AG04450 (cell line): ENCODE data around the gene GNG11. TPM values are rescaled to one million over a fixed set of nuclear protein-coding genes. Genes with fewer than 3 reads are reported as not detected.
A peak's percentile ranks its signal among the peaks of the same experiment; 100 is the strongest.

ENCODE experiments used
- CTCF ChIA-PET: fragments of 300-600, 350-600 bp; formaldehyde crosslinking; extraction: SDS; loops from one replicate; lab custom pipeline; 2022; ENCODE audit warnings: antibody characterized with exemption, inconsistent platforms; lab: Charles Lee
- POLR2A ChIA-PET: fragments of 350-600 bp; formaldehyde crosslinking; extraction: SDS; loops from one replicate; lab custom pipeline; 2021; ENCODE audit warnings: antibody characterized with exemption, inconsistent platforms; lab: Yijun Ruan, JAX
- DNase-seq: peaks from one replicate; pipeline ENCODE4 v3.0.0-alpha.2; 2011; ENCODE audit warnings: low read depth, low spot score
- H3K27ac ChIP-seq: one replicate; pipeline ENCODE4 v1.5.1; 2012; ENCODE audit warnings: low read depth, low read length, control low read depth
- H3K27me3 ChIP-seq: one replicate; pipeline ENCODE4 v1.6.0; 2012; ENCODE audit warnings: low read length; ENCODE audit not compliant: control insufficient read depth, insufficient read depth
- H3K4me3 ChIP-seq: 2 replicates; pipeline ENCODE4 v1.5.1; 2011; ENCODE audit warnings: mild to moderate bottlenecking, low read depth, low read length, control low read depth
- H3K9me3 ChIP-seq: 2 replicates; pipeline ENCODE4 v1.5.1; 2012; ENCODE audit warnings: low read length; ENCODE audit not compliant: control insufficient read depth, insufficient read depth
- polyA plus RNA-seq: library from polyadenylated mRNA; depleted of rRNA; stranded (reverse); fragments of >200 nt; gene quantifications from 2 replicates; pipeline ENCODE4 v1.2.3, GENCODE V29; 2011
- TF ChIP-seq, protein P1 (sequence below): IDR thresholded peaks from 2 replicates; pipeline ENCODE4 v1.5.1; 2011; ENCODE audit warnings: low read depth, low read length, control low read depth, inconsistent platforms

GNG11 gene
- polyA plus RNA-seq, 1 experiment = 19.7 TPM

GRCh38 chr7:93890464-93891068, 31.0 kb upstream of the GNG11 start, which contains the start of gene TFPI2:
Gene TFPI2 (minus strand): TSS chr7:93890753. CDS start chr7:93890678, 75 bp downstream.
- no peak for DNase-seq
- Histone ChIP-seq H3K27ac (no peak within 1 kb of the TSS), H3K27me3 (no peaks in the 10 kb centered on the region), H3K9me3 (no peaks in the 10 kb centered on the region; the same call in 1 of the 2 replicates), H3K4me3 (peak within 1 kb of the TSS; percentile 71)
- ChIA-PET POLR2A (no interaction called here), CTCF (interaction anchor here (0.7 to 1.8 kb wide), 3 partner anchors 12 to 30 kb away, joined by 3 to 7 read pairs (median 3); no protein-coding TSS in a partner anchor)
- TF ChIP-seq, protein P1, sequence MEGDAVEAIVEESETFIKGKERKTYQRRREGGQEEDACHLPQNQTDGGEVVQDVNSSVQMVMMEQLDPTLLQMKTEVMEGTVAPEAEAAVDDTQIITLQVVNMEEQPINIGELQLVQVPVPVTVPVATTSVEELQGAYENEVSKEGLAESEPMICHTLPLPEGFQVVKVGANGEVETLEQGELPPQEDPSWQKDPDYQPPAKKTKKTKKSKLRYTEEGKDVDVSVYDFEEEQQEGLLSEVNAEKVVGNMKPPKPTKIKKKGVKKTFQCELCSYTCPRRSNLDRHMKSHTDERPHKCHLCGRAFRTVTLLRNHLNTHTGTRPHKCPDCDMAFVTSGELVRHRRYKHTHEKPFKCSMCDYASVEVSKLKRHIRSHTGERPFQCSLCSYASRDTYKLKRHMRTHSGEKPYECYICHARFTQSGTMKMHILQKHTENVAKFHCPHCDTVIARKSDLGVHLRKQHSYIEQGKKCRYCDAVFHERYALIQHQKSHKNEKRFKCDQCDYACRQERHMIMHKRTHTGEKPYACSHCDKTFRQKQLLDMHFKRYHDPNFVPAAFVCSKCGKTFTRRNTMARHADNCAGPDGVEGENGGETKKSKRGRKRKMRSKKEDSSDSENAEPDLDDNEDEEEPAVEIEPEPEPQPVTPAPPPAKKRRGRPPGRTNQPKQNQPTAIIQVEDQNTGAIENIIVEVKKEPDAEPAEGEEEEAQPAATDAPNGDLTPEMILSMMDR = 0 out of 2 replicates have a peak, but pooled peaks have one; percentile 17

GRCh38 chr7:93894426-93894825, 27.1 kb upstream of the GNG11 start:
- TF ChIP-seq, protein P1 = no peak
- ChIA-PET POLR2A (no interaction called here), CTCF (no interaction called here)

DNA sequence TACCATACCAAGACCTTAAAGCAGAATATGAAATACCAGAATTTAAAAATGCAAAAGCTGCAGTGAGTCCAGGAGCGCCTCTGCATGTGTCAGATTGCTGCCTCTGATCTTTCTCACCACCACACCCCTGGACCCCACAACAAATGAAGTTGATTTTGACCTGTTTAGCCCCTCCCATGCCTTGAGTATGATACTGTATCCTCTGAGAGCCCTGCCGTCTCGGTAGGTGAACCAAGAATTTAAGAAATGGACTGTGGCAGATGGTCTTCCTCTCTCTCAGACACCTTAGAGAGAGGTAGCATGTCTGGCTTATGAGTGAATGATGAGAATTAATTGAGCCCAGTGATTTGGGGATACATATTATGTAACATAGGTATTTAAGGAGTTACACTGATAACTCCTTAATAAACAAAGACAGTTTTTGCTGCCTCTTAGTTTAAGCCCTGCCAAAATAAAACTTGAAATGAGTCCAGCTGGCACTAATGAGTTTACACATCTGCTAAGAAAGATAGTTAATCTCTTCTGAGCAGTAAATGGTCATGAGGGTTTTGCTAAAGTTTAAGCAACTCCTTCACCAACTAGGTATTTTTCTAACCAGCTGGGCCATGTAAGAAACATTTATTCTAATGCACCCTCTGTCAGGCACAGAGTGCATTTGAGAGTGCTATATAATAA, 26.4 kb upstream of the GNG11 start:
- H3K4me3 ChIP-seq = no peak overlapping the region
- ChIA-PET CTCF (no interaction called here), POLR2A (no interaction called here)
- H3K9me3 ChIP-seq = no peaks in the 10 kb centered on the region; the same call in 1 of the 2 replicates
- H3K27me3 ChIP-seq = no peaks in the 10 kb centered on the region
- no peak overlapping the region for H3K27ac ChIP-seq
- DNase-seq = no peak
- TF ChIP-seq, protein P1 = no peak

More at GRCh38 chr7:93894426-93894825, 27.1 kb upstream of the GNG11 start:
- no peak overlapping the region for H3K4me3 ChIP-seq
- H3K27me3 ChIP-seq = no peaks in the 10 kb centered on the region
- no peaks in the 10 kb centered on the region; the same call in 1 of the 2 replicates for H3K9me3 ChIP-seq
- DNase-seq = no peak
- no peak overlapping the region for H3K27ac ChIP-seq

GRCh38 chr7:93895859-93896600, 25.5 kb upstream of the GNG11 start:
- CTCF ChIA-PET = interaction anchor here (0.7 to 2.0 kb wide), 3 partner anchors 11 to 326 kb away, joined by 3 to 8 read pairs (median 7); partner anchors contain the start of gene GNGT1
- H3K9me3 ChIP-seq = no peaks in the 10 kb centered on the region; the same call in 1 of the 2 replicates
- no peak overlapping the region for H3K4me3 ChIP-seq
- TF ChIP-seq, protein P1 = no peak
- POLR2A ChIA-PET = no interaction called here
- H3K27ac ChIP-seq = no peak overlapping the region
- no peak for DNase-seq
- no peaks in the 10 kb centered on the region for H3K27me3 ChIP-seq
